ENCODE data around the gene NOP9.

- TF ChIP-seq POLR2A (IDR thresholded peaks at IDR 0.05; ENCODE audit: borderline replicate concordance, extremely low read depth, insufficient read depth, insufficient read length) (no peak), YY1 (IDR thresholded peaks at IDR 0.05; ENCODE audit: extremely low read depth, insufficient replicate concordance, low read depth, low read length) (no peak), POLR2AphosphoS5 (IDR thresholded peaks at IDR 0.05; ENCODE audit: low read depth, low read length) (no peak), RAD21 (IDR thresholded peaks at IDR 0.05; ENCODE audit: low read depth) (no peak), ATF3 (IDR thresholded peaks at IDR 0.05) (no peak), ELF1 (IDR thresholded peaks at IDR 0.05; ENCODE audit: borderline replicate concordance, low read depth) (no peak)
These were observed 14.9 kb downstream of the NOP9 start for GRCh38 chr14:24314377-24315193.
